Measurements from ENCODE around the gene FRAT1.
"Not testable (repeated sequence)": the region's sequence is repeated elsewhere in the genome, so short reads cannot be mapped to it uniquely, and the experiment has no call there.

Gene FRAT1, protein sequence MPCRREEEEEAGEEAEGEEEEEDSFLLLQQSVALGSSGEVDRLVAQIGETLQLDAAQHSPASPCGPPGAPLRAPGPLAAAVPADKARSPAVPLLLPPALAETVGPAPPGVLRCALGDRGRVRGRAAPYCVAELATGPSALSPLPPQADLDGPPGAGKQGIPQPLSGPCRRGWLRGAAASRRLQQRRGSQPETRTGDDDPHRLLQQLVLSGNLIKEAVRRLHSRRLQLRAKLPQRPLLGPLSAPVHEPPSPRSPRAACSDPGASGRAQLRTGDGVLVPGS

GRCh38 chr10:97318772-97319651 is at the start of gene FRAT1:
TSS of gene FRAT1 (plus strand) at chr10:97319271. CDS start at chr10:97319454, 183 bp downstream.
- DNase-seq: peak; percentile 45 to 98 (median 86)

- DNase-seq: no peak
These were observed 48.4 kb upstream of the FRAT1 start for GRCh38 chr10:97270523-97271154.

GRCh38 chr10:97273700-97274099 is 45.4 kb upstream of the FRAT1 start:
- DNase-seq: no peak

DNA sequence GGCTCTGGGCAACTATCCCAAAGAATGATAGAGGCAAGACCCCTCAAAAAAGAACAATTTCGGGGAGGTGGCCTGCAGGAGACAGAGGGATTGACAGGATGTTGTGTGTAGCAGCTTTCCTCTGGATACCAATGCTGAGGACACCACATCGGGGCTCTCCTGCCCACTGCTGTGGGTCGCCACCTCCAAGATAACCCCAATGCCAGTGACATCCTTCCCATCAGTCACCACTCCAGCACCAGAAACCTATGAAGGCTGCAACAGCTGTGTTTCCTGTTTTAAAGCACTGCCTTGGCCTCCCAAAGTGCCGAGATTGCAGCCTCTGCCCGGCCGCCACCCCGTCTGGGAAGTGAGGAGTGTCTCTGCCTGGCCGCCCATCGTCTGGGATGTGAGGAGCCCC is 44.2 kb upstream of the FRAT1 start:
- no peak for DNase-seq

- no peak for DNase-seq
These were observed 41.5 kb upstream of the FRAT1 start for GRCh38 chr10:97277551-97277950.

- peak in 1 of 51 donors; percentile 42 for DNase-seq
These were observed 40.5 kb upstream of the FRAT1 start for GRCh38 chr10:97278491-97278989.

GRCh38 chr10:97279121-97279815 is 39.8 kb upstream of the FRAT1 start:
- no peak for DNase-seq

DNA sequence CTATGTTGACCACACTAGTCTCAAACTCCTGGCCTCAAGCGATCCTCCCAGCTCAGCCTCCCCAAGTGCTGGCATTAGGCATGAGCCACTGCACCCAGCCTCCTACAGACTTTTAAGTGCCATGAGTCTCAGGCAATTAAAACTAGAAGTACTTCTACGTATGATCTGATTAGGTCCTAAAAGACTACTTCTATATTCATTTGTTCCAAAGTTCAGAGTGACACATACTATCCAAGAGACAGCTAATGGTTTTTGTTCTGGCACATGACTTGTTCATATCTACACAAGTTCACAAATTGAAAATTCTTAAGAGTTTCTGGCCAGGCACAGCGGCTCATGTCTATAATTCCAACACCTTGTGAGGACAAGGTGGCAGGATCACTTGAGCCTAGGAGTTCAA is 38.3 kb upstream of the FRAT1 start:
- DNase-seq: no peak

GRCh38 chr10:97290076-97290475 is 29.0 kb upstream of the FRAT1 start:
- not testable (repeated sequence) for DNase-seq

DNA sequence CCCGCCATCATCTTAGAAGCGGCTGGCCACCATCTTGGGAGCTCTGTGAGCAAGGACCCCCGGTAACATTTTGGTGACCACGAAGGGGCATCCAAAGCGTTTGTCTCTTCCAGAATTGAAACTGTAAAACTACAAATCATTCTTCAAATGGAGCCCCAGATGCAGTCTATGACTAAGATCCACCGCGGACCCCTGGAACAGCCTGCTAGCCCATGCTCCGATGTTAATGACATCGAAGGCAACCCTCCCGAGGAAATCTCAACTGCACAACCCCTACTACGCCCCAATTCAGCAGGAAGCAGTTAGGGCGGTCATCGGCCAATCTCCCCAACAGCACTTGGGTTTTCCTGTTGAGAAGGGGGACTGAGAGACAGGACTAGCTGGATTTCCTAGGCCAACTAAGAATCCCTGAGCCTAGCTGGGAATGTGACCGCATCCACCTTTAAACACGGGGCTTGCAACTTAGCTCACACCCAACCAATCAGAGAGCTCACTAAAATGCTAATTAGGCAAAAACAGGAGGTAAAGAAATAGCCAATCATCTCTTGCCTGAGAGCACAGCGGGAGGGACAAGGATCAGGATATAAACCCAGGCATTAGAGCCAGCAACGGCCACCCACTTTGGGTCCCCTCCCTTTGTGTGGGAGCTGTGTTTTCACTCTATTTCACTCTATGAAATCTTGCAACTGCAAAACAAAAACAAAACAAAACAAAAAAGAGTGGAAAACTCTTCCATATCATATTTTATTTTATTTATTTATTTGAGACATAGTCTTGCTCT is 28.3 kb upstream of the FRAT1 start:
- DNase-seq: not testable (repeated sequence)

- peak in 1 of 51 donors; percentile 37 for DNase-seq
These were observed 27.5 kb upstream of the FRAT1 start for GRCh38 chr10:97291357-97292096.

DNA sequence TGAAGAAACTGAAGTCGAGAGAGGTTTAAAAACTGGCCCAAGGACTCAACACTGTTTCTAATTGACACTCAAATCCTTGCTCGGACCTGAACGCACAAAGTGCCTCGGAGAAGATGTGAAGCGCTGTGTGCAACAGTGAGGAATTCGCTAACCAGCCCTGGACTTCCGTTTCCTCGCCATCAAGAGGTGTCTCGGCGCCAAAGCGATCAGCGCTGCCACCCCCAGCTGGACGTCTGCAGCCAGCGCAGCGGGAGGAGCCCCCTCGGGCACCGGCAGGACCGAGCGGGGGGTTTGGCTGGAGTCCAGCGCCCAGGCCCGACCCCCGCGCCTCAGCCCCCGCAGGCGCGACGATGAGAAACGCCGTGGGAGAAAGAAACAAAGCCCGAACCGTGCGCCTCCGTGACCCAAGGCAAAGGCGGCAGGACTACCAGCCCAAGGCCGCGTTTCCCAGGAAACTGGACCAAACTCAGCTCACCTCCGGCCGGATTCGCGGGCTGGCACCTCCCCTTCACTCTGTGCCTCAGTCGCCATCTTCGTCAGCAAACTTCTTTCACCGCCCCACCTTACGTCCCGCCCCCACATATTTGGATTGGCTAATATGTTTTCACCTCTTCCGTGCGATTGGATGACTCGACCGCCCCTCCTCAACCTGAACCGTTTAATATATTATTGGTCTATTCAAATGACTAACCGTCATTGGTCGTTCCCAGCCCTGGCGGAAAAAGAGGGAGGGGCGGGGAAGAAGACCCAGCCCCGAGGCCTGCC is 26.8 kb upstream of the FRAT1 start, which contains the start of gene ARHGAP19:
Gene ARHGAP19, minus strand, starts transcription at position 541 of the 765 bp plus-strand sequence. Its CDS starts 10 bp downstream, at position 531.
- DNase-seq: peak; percentile 45 to 98 (median 89)

DNA sequence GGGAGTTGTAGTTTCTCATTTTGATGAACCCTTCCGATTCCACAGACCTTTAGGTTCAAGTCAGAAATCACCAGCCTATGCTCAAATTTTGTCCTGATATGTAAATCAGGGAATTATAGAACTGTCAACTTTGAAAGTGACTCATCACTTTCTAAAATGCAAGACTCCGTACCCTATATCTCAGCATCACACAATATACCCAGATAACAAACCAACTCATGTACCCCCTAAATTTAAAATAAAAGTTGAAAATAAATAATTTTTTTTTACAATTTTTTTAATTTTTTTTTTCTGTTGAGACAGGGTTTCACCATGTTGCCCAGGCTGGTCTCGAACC is 26.2 kb upstream of the FRAT1 start:
- no peak for DNase-seq

DNA sequence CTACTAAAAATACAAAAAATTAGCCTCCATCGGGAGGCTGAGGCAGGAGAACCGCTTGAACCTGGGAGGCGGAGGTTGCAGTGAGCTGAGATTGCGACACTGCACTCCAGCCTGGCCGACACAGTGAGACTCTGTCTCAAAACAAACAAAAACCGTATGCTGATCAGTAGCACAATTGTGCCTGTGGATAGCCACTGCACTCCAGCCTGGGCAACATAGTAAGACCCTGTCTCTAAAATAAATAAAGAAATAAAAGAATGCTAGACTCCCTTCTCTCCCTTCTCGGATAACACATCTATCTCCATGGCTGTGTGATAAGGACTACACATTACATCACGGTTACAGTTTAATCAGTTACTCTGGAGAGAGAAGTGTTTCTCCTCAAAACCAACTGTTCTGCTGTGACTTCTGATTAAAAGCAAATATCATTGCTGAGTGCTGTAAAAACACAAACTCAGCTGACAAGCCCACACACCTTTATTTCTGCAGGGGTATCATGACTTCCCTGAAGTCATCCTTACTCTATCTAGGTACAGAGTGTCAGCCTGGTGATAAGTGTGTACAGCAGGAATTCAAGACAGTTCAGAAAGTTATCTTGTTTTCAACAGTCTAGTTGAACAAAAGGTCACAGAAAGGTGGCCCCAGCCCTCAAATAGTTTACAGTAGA is 21.4 kb upstream of the FRAT1 start:
- DNase-seq: no peak

DNA sequence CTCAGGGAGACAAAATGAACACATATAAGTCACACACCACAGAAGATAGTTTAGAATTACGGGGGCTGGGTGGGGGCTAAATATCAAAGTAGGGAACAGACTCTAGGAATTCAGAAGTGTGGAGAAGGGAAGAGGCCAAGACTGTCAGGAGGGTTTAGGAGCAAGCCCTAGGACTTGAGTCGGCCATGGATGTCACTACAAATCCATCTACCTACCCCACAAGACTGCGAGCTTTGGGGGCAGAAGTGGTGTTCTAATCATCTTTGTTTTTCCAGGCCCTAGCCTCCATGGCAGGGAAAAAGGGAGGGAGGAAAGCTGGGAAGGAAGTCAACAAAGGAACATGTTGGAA is 20.9 kb upstream of the FRAT1 start:
- DNase-seq: no peak

DNA sequence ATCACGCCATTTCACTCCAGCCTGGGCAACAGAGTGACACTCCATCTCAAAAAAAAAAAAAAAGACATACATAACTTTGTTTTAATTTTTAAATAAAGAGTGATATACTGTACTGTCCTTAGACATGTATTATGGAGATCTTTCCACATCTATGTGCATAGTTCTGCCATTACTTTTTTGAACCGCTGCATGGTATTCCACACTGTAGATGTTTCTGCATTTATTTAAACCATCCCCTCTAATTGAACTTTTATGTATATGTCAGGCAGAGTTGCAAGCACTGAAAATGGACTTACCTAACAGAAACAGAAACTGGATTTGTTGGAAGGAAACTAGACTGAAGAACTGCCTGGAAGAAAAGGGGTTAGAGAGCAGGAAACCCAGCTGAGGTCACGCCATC is 18.1 kb upstream of the FRAT1 start:
- DNase-seq: no peak

DNA sequence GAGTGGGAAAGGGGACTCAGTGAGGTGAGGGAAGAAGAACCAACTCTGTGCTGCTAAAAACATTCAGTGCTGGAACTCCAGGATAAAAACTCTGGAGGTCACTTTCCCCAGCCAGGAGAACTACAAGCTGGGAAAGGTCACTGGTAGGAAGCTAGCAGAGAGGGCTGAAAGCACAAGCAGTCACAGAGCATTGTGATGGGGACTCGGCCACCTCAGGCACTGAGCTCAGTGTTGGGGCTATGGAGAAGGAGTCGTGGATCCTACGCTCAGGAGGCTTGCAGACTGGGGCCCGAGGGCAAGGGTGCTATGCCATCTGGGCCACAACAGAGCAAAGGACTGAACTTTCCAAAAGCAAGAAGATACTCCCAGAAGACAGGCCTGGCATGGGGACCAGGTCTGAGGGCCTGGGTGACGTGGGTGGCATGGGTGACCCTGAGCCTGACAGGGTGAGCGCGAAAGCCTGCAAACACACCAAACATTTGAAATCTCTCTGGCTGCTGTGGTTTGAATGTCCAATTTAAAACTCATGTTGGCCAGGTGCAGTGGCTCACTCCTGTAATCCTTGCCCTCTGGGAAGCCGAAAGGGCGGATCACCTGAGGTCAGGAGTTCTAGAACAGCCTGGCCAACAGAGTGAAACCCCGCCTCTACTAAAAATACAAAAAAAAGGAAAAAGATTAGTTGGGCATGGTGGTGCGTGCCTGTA is 16.8 kb upstream of the FRAT1 start:
- no peak for DNase-seq

DNA sequence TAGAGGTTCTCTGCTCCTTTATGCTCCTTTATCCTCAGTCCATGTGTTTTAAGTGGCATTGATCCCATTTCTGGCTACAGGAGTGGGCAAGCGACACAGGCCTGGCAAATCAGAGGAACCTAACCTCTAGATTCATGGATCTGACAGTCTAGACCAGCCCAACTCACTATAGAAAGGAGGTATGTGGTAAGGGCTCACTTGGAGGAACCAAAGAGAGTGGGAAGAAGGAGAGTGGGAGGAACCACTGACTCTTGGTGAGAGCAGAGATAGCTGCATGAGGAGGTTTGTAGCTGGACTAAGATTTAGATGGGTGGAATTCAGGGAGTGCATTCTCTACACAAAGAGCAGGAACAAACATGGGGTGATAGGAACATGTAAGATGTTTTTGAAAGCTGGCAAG is 11.6 kb upstream of the FRAT1 start:
- DNase-seq: no peak

Measured in hypothalamus (tissue), 51 donors.